DOHH2 (cell line): ENCODE measurements around the gene KIF16B.

Experiments
- H3F3A ChIP-seq: fragments of 200-600 bp; sonication (generic), shearing (Covaris generic); 2 replicates; pipeline ENCODE4 v1.6.0; 2016; ENCODE audit warnings: antibody characterized with exemption, mild to moderate bottlenecking; ENCODE audit not compliant: control insufficient read depth, insufficient read depth
- H3K27ac ChIP-seq: fragments of 200-600 bp; sonication (generic); 2 replicates; pipeline ENCODE4 v1.5.1; 2014; ENCODE audit warnings: low read depth, mild to moderate bottlenecking, low read length, moderate library complexity
- H3K27me3 ChIP-seq: fragments of 200-600 bp; sonication (generic); 2 replicates; pipeline ENCODE4 v1.6.1; 2014; ENCODE audit warnings: mild to moderate bottlenecking, low read length, mixed read lengths; ENCODE audit not compliant: control insufficient read depth
- H3K36me3 ChIP-seq: fragments of 200-600 bp; sonication (generic); 2 replicates; pipeline ENCODE4 v1.6.1; 2014; ENCODE audit warnings: mild to moderate bottlenecking, low read length, moderate library complexity, mixed read lengths; ENCODE audit not compliant: control insufficient read depth
- H3K4me1 ChIP-seq: fragments of 200-600 bp; sonication (generic); 2 replicates; pipeline ENCODE4 v1.6.1; 2014; ENCODE audit warnings: mild to moderate bottlenecking, low read length, mixed read lengths; ENCODE audit not compliant: control insufficient read depth
- H3K4me2 ChIP-seq: fragments of 200-600 bp; sonication (generic); 2 replicates; pipeline ENCODE4 v1.6.0; 2014; ENCODE audit warnings: mild to moderate bottlenecking, low read length, moderate library complexity
- H3K4me3 ChIP-seq: fragments of 200-600 bp; sonication (generic); 2 replicates; pipeline ENCODE4 v1.5.1; 2014; ENCODE audit warnings: mild to moderate bottlenecking, low read length, mixed read lengths
- H3K79me2 ChIP-seq: fragments of 200-600 bp; sonication (generic); 2 replicates; pipeline ENCODE4 v1.6.1; 2014; ENCODE audit warnings: mild to moderate bottlenecking, low read length, mixed read lengths; ENCODE audit not compliant: control insufficient read depth
- H3K9me2 ChIP-seq: fragments of 200-600 bp; sonication (generic); replicated peaks from 2 replicates; pipeline ENCODE4 v1.6.1; 2014; ENCODE audit warnings: mild to moderate bottlenecking, low read length, mixed read lengths; ENCODE audit not compliant: control insufficient read depth
- H3K9me3 ChIP-seq: fragments of 200-600 bp; sonication (generic); 2 replicates; pipeline ENCODE4 v1.6.1; 2014; ENCODE audit warnings: antibody characterized with exemption, low read length, mixed read lengths; ENCODE audit not compliant: control insufficient read depth, insufficient read depth
- H4K20me1 ChIP-seq: fragments of 200-600 bp; sonication (generic); 2 replicates; pipeline ENCODE4 v1.6.0; 2014; ENCODE audit warnings: low read depth, mild to moderate bottlenecking, antibody characterized with exemption, low read length, moderate library complexity; ENCODE audit not compliant: control insufficient read depth, insufficient read depth
- CTCF ChIP-seq: fragments of 200-600 bp; sonication (generic); IDR thresholded peaks from one replicate; pipeline ENCODE4 v1.5.1; 2014; ENCODE audit warnings: antibody characterized with exemption, mild to moderate bottlenecking, low read depth, low read length; ENCODE audit not compliant: poor library complexity, severe bottlenecking
- EZH2phosphoT487 ChIP-seq: fragments of 200-600 bp; sonication (generic); IDR thresholded peaks from 2 replicates; pipeline ENCODE4 v1.6.1; 2017; ENCODE audit warnings: borderline replicate concordance, mild to moderate bottlenecking, antibody characterized with exemption, low read length, moderate library complexity, mixed read lengths

The KIF16B gene

GRCh38 chr20:16418616-16419015, 154.6 kb downstream of the KIF16B start:
- H3K9me2 ChIP-seq: no peaks in the 10 kb centered on the region
- no peaks in the 10 kb centered on the region for H3K9me3 ChIP-seq
- H3F3A ChIP-seq: no peaks in the 10 kb centered on the region
- H4K20me1 ChIP-seq: no peaks in the 10 kb centered on the region
- TF ChIP-seq EZH2phosphoT487: no peak
- TF ChIP-seq CTCF: no peak
- H3K4me3 ChIP-seq: no peak overlapping the region
- no peaks in the 10 kb centered on the region for H3K36me3 ChIP-seq
- H3K79me2 ChIP-seq: no peaks in the 10 kb centered on the region
- no peak overlapping the region for H3K27ac ChIP-seq
- no peaks in the 10 kb centered on the region for H3K4me1 ChIP-seq
- no peaks in the 10 kb centered on the region for H3K27me3 ChIP-seq
- H3K4me2 ChIP-seq: no peak overlapping the region

GRCh38 chr20:16417001-16417400, 156.2 kb downstream of the KIF16B start:
- Histone ChIP-seq H3K4me1 (no peaks in the 10 kb centered on the region), H3K79me2 (no peaks in the 10 kb centered on the region), H3F3A (no peaks in the 10 kb centered on the region), H3K27me3 (no peaks in the 10 kb centered on the region), H3K36me3 (no peaks in the 10 kb centered on the region), H3K9me2 (no peaks in the 10 kb centered on the region), H3K4me3 (no peak overlapping the region), H3K4me2 (no peak overlapping the region), H3K27ac (no peak overlapping the region), H3K9me3 (no peaks in the 10 kb centered on the region), H4K20me1 (no peaks in the 10 kb centered on the region)
- TF ChIP-seq CTCF (no peak), EZH2phosphoT487 (no peak)

- H3K27me3 ChIP-seq: no peaks in the 10 kb centered on the region
- H3K9me3 ChIP-seq: no peaks in the 10 kb centered on the region
- H3K27ac ChIP-seq: no peak overlapping the region
- H3K36me3 ChIP-seq: no peaks in the 10 kb centered on the region
- TF ChIP-seq EZH2phosphoT487 (no peak), CTCF (no peak)
- no peaks in the 10 kb centered on the region for H4K20me1 ChIP-seq
- no peaks in the 10 kb centered on the region for H3K9me2 ChIP-seq
- no peaks in the 10 kb centered on the region for H3K4me1 ChIP-seq
- no peak overlapping the region for H3K4me2 ChIP-seq
- H3K79me2 ChIP-seq: no peaks in the 10 kb centered on the region
- no peak overlapping the region for H3K4me3 ChIP-seq
- H3F3A ChIP-seq: no peaks in the 10 kb centered on the region
Measured at GRCh38 chr20:16415071-16416053, 157.9 kb downstream of the KIF16B start.
